Measurements from ENCODE around the gene SLC30A2.

SLC30A2 gene

GRCh38 chr1:26038904-26039303 is 7.0 kb downstream of the SLC30A2 start:
- no peak for DNase-seq (ENCODE audit: low read depth)

DNA sequence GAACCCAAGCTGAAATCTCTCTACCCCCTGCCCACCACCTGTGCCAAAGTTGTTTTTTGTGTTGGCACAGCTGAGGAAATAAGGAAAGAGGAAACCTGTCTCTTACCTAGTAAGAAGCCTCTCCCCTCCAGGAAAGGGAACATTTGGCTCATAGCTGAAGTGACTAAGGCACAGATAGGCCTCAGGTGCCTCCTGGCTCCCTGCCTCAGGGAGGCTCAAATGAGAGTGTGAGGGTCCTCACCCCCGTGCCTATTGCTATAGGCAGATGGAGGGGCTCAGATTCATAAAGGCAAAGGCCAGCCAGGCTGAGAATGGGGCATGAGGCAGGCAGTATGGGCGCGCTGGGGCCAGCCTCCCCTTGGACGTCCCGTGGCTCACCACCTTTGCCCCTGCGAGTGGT is 7.4 kb downstream of the SLC30A2 start:
- no peak for DNase-seq (ENCODE audit: low read depth)

DNA sequence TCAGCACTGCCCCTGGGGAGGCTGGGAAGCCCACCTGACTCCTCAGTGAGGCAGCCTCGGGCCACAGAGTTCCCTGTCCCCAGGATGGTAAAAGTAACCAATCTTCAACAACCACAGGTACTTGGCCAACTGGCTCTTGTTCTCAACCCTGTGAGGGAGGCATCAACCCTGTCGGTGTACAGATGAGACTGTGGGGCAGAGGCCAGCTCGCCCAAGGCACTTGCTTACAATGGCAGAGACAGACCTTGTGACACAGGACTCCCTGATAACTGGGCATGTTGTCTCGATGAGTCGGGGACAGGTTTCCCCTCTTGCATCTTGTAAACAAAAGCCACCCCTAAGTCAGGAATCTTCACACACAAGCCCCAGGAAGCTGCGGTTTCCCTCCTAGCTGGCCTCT is 8.0 kb downstream of the SLC30A2 start:
- DNase-seq (ENCODE audit: low read depth): no peak

DNA sequence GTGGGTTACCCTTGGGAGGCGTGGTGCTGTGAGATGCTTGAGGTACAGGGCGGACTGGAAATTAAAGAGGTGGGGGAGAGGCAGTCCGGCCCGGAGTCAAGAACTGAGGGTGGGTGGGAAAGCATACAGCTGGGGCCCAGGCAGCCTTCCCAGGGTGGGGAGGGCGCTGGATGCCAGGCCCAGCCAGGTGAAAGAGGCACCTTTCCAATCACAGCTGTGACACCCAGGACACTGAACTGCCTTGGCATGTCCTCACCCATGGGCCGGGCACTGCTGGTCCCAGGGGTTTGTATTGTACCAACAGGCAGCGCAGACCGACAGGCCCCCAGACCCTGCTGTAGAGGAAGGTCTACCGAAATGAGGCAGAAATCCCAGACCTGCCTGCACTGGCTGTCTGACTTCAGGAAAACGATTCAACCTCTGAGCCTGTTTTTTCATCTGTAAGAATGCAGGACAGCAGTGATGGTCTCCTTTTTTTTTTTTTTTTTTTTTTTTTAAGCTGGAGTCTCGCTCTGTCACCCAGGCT is 9.1 kb downstream of the SLC30A2 start:
- no peak for DNase-seq (ENCODE audit: low read depth)

GRCh38 chr1:26035959-26036755 is 9.8 kb downstream of the SLC30A2 start:
- DNase-seq (ENCODE audit: low read depth): peak; percentile 35

- peak; percentile 68 for DNase-seq (ENCODE audit: low read depth)
Measured at GRCh38 chr1:26035203-26035958, 10.5 kb downstream of the SLC30A2 start.

- no peak for DNase-seq (ENCODE audit: low read depth)
Measured at GRCh38 chr1:26034504-26035202, 11.3 kb downstream of the SLC30A2 start.

GRCh38 chr1:26032656-26033357 is 13.1 kb downstream of the SLC30A2 start:
- DNase-seq (ENCODE audit: low read depth): no peak

- no peak for DNase-seq (ENCODE audit: low read depth)
Measured at GRCh38 chr1:26031611-26032220, 14.2 kb downstream of the SLC30A2 start.

- DNase-seq (ENCODE audit: low read depth): no peak
Measured at GRCh38 chr1:26031196-26031595, 14.7 kb downstream of the SLC30A2 start.

DNA sequence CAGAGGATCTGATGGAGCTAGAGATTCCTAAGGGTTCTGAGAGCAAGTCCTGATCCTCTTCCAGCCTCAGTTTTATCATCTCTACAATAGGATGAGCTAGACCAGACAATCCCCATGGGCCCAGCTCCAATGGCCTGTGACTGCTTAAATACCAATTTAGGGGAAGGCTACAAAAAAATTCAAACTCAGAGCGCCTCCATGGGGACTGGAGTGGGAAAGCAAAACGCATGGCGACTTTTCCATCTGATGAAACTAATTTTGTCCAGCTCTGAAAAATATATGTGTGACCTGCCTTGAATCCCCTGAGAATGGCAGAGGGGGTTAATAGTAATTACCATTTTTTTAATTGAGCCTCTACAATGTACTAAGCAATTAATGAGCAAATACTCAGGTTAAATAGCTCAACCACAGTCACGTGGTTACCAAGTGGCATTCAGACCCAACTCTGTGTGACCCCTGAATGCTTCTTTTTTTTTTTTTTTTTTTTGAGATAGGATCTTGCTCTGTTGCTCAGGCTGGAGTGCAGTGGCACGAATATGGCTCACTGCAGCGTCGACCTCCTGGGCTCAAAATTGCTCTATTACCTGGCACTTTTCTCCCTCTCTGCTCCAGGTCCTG is 15.9 kb downstream of the SLC30A2 start:
- DNase-seq (ENCODE audit: low read depth): no peak

GRCh38 chr1:26029054-26029863 is 16.7 kb downstream of the SLC30A2 start:
- no peak for DNase-seq (ENCODE audit: low read depth)

GRCh38 chr1:26028490-26028980 is 17.4 kb downstream of the SLC30A2 start:
- no peak for DNase-seq (ENCODE audit: low read depth)

- DNase-seq (ENCODE audit: low read depth): no peak
Measured at GRCh38 chr1:26027716-26028489, 18.0 kb downstream of the SLC30A2 start.

DNA sequence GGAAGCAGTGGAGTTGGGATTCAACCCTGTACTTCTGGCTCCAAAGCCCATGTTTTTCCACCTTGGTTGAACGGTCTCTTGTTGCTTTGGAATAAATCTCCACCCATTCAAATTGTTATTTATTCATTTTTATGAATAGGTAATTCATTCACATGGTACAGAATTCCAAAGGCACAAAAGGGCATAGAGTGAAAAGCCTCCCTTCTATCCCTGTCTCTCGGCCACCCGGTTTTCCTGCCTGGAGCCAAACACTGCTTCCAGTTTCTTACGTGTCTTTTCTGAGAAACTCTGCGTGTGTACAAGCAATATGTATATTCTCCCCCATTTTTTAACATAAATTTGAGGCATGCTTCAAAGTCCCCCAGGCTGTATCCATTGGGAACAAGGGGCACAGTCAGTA is 20.4 kb downstream of the SLC30A2 start:
- no peak for DNase-seq (ENCODE audit: low read depth)

- DNase-seq (ENCODE audit: low read depth): no peak
Measured at GRCh38 chr1:26025060-26025459, 20.9 kb downstream of the SLC30A2 start.

DNA sequence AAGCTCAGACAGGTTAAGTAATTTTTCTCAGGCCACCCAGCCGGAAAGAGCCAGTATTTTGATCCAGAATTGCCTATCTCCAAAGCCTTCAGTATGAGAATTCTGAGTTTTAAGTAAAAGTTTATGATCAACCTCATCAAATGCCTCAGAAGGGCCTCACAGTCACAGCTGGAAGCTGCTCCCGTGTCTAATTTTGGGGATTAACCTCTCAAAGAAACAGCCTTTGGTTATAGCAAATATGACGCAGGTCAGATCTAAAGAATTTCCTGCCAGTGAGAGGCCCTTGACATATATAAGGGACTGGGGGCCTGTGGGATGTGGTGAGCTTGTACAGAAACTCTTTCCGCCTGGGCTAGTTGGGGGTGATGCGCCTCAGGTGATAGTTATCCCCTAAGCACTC is 22.1 kb downstream of the SLC30A2 start:
- no peak for DNase-seq (ENCODE audit: low read depth)

- DNase-seq (ENCODE audit: low read depth): no peak
Measured at GRCh38 chr1:26023009-26023408, 22.9 kb downstream of the SLC30A2 start.

DNA sequence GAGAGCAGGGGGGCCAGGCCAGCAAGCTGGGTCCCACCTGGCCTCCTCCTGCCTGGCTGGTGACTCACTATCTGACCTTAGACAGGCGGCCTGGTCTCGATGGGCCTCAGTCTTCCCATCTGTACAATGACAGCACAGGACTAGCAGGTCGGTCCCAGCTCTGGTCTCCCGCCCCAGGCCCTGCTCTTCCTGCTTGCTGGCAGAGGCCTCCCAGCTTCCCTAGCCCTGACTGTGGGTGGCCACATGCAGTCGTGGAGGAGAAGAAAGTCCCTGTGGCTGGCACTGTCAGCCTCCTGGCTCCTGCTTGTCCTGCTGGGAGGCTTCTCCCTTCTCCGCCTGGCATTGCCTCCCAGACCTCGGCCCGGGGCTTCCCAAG is 23.5 kb downstream of the SLC30A2 start:
- no peak for DNase-seq (ENCODE audit: low read depth)

All from HS-5 (cell line).